ENCODE measurements around the gene ADAMTSL5.
"Not testable (repeated sequence)": the region's sequence is repeated elsewhere in the genome, so short reads cannot be mapped to it uniquely, and the experiment has no call there.

DNA sequence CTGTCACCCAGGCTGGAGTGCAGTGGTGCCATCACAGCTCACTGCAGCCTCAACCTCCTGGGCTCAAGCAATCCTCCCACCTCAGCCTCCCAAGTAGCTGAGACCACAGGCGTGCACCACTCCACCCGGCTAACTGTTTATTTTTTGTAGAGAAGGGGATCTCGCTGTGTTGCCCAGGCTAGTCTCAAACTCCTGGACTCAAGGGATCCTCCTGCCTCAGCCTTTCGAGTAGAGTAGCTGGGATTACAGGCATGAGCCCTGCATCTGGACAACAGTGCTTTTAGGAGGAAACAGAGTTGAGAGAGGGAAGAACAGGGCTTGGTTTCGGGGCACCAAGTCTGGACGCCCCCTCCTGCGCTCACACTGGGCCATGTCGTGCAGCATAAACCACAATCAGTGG is 7.0 kb upstream of the ADAMTSL5 start:
- TF ChIP-seq, protein P1, sequence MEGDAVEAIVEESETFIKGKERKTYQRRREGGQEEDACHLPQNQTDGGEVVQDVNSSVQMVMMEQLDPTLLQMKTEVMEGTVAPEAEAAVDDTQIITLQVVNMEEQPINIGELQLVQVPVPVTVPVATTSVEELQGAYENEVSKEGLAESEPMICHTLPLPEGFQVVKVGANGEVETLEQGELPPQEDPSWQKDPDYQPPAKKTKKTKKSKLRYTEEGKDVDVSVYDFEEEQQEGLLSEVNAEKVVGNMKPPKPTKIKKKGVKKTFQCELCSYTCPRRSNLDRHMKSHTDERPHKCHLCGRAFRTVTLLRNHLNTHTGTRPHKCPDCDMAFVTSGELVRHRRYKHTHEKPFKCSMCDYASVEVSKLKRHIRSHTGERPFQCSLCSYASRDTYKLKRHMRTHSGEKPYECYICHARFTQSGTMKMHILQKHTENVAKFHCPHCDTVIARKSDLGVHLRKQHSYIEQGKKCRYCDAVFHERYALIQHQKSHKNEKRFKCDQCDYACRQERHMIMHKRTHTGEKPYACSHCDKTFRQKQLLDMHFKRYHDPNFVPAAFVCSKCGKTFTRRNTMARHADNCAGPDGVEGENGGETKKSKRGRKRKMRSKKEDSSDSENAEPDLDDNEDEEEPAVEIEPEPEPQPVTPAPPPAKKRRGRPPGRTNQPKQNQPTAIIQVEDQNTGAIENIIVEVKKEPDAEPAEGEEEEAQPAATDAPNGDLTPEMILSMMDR (IDR thresholded peaks at IDR 0.05), result not testable (repeated sequence)
- not testable (repeated sequence) for TF ChIP-seq POLR2A (IDR thresholded peaks at IDR 0.05)

All from lower leg skin (tissue), 3 donors.